Colonic mucosa (tissue), 4 donors: Measurements from ENCODE around the gene SNX24. TPM values are rescaled to one million over a fixed set of nuclear protein-coding genes. Genes with fewer than 3 reads are reported as not detected.

Source experiments
- DNase-seq: peaks from one replicate; pipeline ENCODE4 v3.0.0-alpha.2; 2020
- H3K27ac ChIP-seq: fragments of 200-600 bp; one replicate; pipeline ENCODE4 v1.8.0; 2021
- H3K27me3 ChIP-seq: fragments of 200-600 bp; one replicate; pipeline ENCODE4 v1.8.0; 2021
- H3K36me3 ChIP-seq: fragments of 200-600 bp; one replicate; pipeline ENCODE4 v1.8.0; 2021
- H3K4me1 ChIP-seq: fragments of 200-600 bp; one replicate; pipeline ENCODE4 v1.8.0; 2021; ENCODE audit warnings: mild to moderate bottlenecking
- H3K4me3 ChIP-seq: fragments of 200-600 bp; one replicate; pipeline ENCODE4 v1.8.0; 2021
- H3K9ac ChIP-seq, 2 donors: one replicate each; pipeline ENCODE4 v1.7.0; 2013; ENCODE audit warnings: control low read depth in 2 of 2, low read depth in 2 of 2, low read length in 2 of 2
- H3K9me3 ChIP-seq: fragments of 200-600 bp; one replicate; pipeline ENCODE4 v1.8.0; 2021
- intact Hi-C: fragments of 100-400 bp; cut with DNase I; formaldehyde crosslinking; loops from one replicate; pipeline ENCODE4 v1.14.1; 2022
- total RNA-seq, 2 donors: library from RNA; stranded (reverse); fragmentation: NEBNext Ultra II Directional in 1 of 2; extraction: Animal tissue kit (Norgen Biotek cat#: 25700) in 1 of 2; gene quantifications; one replicate each; pipeline ENCODE4 v1.2.1, GENCODE V29; 2021
- TF ChIP-seq, protein P1 (sequence below): fragments of 200-600 bp; IDR thresholded peaks from one replicate; pipeline ENCODE4 v1.8.0; 2022; ENCODE audit warnings: antibody characterized with exemption, mild to moderate bottlenecking
- donor health status: healthy.
- donor health status: DM: no; HTN: no; CAD: no.
- donor health status: DM: no; HTN: no; CAD: no.

SNX24 gene
- total RNA-seq, 2 donors from 2014 or later: 8.8 to 17.0 TPM

GRCh38 chr5:122831984-122832383 is 13.4 kb upstream of the SNX24 start:
- TF ChIP-seq, protein P1, sequence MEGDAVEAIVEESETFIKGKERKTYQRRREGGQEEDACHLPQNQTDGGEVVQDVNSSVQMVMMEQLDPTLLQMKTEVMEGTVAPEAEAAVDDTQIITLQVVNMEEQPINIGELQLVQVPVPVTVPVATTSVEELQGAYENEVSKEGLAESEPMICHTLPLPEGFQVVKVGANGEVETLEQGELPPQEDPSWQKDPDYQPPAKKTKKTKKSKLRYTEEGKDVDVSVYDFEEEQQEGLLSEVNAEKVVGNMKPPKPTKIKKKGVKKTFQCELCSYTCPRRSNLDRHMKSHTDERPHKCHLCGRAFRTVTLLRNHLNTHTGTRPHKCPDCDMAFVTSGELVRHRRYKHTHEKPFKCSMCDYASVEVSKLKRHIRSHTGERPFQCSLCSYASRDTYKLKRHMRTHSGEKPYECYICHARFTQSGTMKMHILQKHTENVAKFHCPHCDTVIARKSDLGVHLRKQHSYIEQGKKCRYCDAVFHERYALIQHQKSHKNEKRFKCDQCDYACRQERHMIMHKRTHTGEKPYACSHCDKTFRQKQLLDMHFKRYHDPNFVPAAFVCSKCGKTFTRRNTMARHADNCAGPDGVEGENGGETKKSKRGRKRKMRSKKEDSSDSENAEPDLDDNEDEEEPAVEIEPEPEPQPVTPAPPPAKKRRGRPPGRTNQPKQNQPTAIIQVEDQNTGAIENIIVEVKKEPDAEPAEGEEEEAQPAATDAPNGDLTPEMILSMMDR: no peak
- no peaks in the 10 kb centered on the region for H3K4me1 ChIP-seq
- no peak overlapping the region for H3K9ac ChIP-seq
- H3K9me3 ChIP-seq: no peaks in the 10 kb centered on the region
- no peak overlapping the region for H3K27ac ChIP-seq
- DNase-seq: no peak
- H3K4me3 ChIP-seq: no peak overlapping the region
- intact Hi-C loops: no loop called here
- peaks cover 8% of the 10 kb centered on the region for H3K36me3 ChIP-seq
- H3K27me3 ChIP-seq: no peaks in the 10 kb centered on the region

DNA sequence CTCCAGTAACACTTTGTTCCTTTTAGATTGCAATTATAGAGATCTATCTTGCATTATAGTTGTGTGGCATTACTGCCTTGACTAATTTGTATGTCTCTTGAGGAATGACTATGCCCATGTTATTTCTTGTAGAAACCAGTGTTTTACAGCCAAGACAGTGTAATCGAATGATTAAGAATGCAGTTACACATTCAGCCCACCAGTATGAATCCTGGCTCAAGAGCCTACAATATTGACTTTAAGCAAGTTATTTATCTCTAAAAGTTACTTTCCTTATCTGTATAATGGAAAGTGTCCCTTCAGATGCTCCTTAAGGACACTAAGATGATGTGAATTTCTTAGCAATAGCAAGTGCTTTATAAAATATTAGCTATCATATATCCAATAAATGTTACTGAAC is 9.7 kb upstream of the SNX24 start:
- Histone ChIP-seq H3K36me3 (no peaks in the 10 kb centered on the region), H3K4me3 (no peak overlapping the region), H3K27ac (no peak overlapping the region), H3K9ac (no peak overlapping the region), H3K9me3 (no peaks in the 10 kb centered on the region), H3K4me1 (no peaks in the 10 kb centered on the region), H3K27me3 (no peaks in the 10 kb centered on the region)
- TF ChIP-seq, protein P1: no peak
- intact Hi-C loops: no loop called here
- DNase-seq: no peak

GRCh38 chr5:122836947-122837346 is 8.5 kb upstream of the SNX24 start:
- DNase-seq: no peak
- no peaks in the 10 kb centered on the region for H3K27me3 ChIP-seq
- H3K36me3 ChIP-seq: no peaks in the 10 kb centered on the region
- H3K4me3 ChIP-seq: no peak overlapping the region
- H3K27ac ChIP-seq: no peak overlapping the region
- no peaks in the 10 kb centered on the region for H3K9me3 ChIP-seq
- intact Hi-C loops: no loop called here
- no peaks in the 10 kb centered on the region for H3K4me1 ChIP-seq
- TF ChIP-seq, protein P1: no peak
- H3K9ac ChIP-seq: no peak overlapping the region

- intact Hi-C loops: no loop called here
- no peak overlapping the region for H3K4me3 ChIP-seq
- TF ChIP-seq, protein P1: no peak
- no peaks in the 10 kb centered on the region for H3K27me3 ChIP-seq
- H3K9ac ChIP-seq: no peak overlapping the region
- H3K27ac ChIP-seq: no peak overlapping the region
- no peaks in the 10 kb centered on the region for H3K36me3 ChIP-seq
- no peaks in the 10 kb centered on the region for H3K9me3 ChIP-seq
- no peaks in the 10 kb centered on the region for H3K4me1 ChIP-seq
- DNase-seq: no peak
Measured at GRCh38 chr5:122839731-122840130, 5.7 kb upstream of the SNX24 start.

GRCh38 chr5:122842016-122842580 is 3.3 kb upstream of the SNX24 start:
- H3K9me3 ChIP-seq: no peaks in the 10 kb centered on the region
- no peak overlapping the region for H3K27ac ChIP-seq
- no peaks in the 10 kb centered on the region for H3K27me3 ChIP-seq
- intact Hi-C loops: no loop called here
- DNase-seq: no peak
- TF ChIP-seq, protein P1: no peak
- H3K9ac ChIP-seq: no peak overlapping the region
- no peaks in the 10 kb centered on the region for H3K36me3 ChIP-seq
- H3K4me3 ChIP-seq: no peak overlapping the region
- H3K4me1 ChIP-seq: no peaks in the 10 kb centered on the region
